GM21723 (cell line): ENCODE measurements around the gene VWA5B2.

Experiments used
- ATAC-seq: cut with Tn5 transposase; IDR thresholded peaks from one replicate; pipeline ENCODE4 v1.9.1; 2021; ENCODE audit warnings: mild to moderate bottlenecking, moderate library complexity; ENCODE audit not compliant: unreplicated experiment

VWA5B2 gene

DNA sequence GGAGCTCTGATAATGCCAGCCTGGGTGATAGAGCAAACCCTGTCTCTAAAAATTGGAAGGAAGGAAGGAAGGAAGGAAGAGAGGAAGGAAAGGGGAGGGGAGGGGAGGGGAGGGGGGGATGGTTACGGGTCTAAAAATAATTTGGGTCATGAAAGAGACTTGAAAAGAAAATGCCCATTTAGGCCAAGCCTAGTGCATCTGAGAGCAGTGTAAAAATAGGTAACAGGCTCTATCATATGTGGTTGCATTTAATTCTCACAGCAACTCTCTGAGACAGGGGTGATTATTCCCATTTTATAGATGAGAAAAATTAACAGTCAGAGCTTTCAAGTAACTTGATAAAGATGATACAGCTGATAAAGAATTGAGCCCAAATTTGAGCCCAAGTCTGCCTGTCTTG is 42.9 kb downstream of the VWA5B2 start:
- no peak for ATAC-seq

GRCh38 chr3:184275381-184275701 is 46.0 kb downstream of the VWA5B2 start:
- ATAC-seq = no peak

DNA sequence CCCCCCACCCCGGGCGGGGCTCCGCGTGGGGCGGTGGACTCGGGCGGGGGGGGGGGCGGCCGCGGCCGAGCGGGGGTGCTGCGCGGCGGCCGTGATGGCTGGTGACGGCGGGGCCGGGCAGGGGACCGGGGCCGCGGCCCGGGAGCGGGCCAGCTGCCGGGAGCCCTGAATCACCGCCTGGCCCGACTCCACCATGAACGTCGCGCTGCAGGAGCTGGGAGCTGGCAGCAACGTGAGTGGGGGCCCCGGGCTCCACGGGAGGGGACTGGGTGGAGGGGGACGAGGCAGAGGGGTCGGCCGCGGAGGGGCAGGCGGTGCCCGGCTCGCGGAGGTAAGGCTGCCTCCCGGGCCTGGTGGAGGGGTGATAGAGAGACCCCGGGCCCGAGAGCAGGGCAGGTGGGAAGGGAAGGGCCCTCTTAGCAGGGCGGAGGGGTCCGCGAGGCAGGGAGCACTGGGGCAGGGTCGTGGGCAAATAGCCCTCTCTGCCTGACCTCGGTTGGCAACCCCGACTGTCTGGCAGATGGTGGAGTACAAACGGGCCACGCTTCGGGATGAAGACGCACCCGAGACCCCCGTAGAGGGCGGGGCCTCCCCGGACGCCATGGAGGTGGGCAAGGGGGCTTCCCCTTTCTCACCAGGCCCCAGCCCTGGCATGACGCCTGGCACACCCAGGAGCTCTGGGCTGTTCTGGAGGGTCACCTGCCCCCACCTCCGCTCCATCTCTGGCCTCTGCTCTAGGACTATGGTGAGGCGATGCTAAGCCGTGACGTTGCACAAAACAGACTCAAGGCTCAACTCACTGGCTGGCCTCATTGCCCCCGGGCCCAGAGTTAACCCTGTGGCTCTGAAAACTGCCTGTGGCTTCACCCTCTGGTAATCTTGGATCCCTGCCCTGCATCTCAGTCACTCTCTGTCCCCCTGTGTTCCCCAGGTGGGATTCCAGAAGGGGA is 46.9 kb downstream of the VWA5B2 start, which contains the start of gene ECE2:
TSS of gene ECE2 (plus strand) at position 62 of the 950 bp plus-strand sequence. CDS start at position 194, 132 bp downstream.
- no peak for ATAC-seq

DNA sequence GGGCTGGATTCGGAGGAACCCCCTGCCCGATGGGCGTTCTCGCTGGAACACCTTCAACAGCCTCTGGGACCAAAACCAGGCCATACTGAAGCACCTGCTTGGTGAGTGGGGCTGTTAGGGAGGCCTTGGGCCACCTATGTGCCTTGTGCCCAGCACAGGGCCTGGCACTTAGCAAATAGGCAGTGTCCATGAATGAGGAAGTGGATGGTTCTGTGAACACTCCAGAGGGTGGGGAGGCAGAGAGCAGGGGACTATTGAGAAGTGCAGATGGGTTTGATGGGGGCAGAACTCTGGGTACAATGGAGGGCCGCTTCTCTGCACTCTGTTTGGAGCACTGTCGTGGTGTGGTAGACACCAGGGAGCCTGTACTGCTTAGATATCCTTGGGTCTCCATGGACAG is 48.0 kb downstream of the VWA5B2 start:
- ATAC-seq = no peak

DNA sequence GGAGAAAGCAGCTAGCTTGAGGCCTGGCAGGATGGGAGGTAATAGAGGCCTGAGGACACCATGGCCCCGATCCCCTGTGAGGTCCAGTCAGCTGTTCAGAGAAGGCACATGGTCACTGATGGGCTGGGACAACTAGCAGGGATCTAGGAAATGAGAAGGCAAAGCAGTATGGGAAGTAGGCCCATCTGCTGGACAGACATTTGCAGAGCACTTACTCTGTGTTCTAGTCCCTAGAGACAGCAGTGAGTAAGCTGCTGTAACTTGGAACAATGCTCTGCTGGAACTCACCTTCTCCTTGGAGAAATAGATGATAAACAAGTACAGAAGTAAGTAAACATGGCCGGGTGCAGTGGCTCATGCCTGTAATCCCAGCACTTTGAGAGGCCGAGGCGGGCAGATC is 53.6 kb downstream of the VWA5B2 start:
- ATAC-seq = no peak

- no peak for ATAC-seq
These were observed 54.3 kb downstream of the VWA5B2 start for GRCh38 chr3:184283681-184284080.

- ATAC-seq = no peak
These were observed 55.3 kb downstream of the VWA5B2 start for GRCh38 chr3:184284696-184285095.

GRCh38 chr3:184289426-184289938 is 60.1 kb downstream of the VWA5B2 start:
- peak; percentile 55 for ATAC-seq

GRCh38 chr3:184290331-184290730 is 60.9 kb downstream of the VWA5B2 start:
- ATAC-seq = no peak

DNA sequence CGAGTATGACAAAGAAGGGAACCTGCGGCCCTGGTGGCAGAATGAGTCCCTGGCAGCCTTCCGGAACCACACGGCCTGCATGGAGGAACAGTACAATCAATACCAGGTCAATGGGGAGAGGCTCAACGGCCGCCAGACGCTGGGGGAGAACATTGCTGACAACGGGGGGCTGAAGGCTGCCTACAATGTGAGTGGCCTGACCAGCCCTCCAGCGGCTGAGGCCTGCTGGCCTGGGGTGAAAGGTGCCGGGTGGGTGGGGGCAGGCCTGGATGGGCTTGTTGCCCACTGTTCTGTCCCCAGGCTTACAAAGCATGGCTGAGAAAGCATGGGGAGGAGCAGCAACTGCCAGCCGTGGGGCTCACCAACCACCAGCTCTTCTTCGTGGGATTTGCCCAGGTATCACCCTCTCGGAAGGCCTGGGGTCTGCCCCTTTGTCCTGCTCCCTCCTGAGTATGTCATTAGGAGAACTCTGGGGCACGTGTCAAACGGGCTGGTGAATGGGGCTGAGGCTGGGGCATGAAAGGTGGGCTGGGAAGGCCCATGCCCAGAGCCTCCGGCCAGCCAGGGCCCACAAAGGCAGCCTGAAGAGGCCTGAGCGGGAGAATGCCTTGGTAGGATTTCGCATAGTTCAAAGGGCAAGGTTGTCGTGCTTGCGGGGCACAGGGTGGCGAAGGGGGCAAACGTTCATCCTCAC is 61.8 kb downstream of the VWA5B2 start:
- no peak for ATAC-seq
